Testis (tissue), 3 donors: Measurements from ENCODE around the gene KCNAB3. TPM values are rescaled to one million over a fixed set of nuclear protein-coding genes. Genes with fewer than 3 reads are reported as not detected.

ENCODE experiments used
- DNase-seq: peaks from one replicate; pipeline ENCODE4 v3.0.0-alpha.2; 2019
- H3K27ac ChIP-seq, 2 donors: fragments of 200-600 bp; sonication (generic); one replicate each; pipeline ENCODE4 v1.5.1; 2019
- H3K27me3 ChIP-seq: fragments of 200-600 bp; sonication (generic); one replicate; pipeline ENCODE4 v1.5.1; 2019
- H3K36me3 ChIP-seq: fragments of 200-600 bp; sonication (generic); one replicate; pipeline ENCODE4 v1.5.1; 2017; ENCODE audit warnings: low read depth; ENCODE audit errors: missing control alignments
- H3K4me1 ChIP-seq: fragments of 200-600 bp; sonication (generic); one replicate; pipeline ENCODE4 v1.5.1; 2019
- H3K4me3 ChIP-seq, 2 donors: fragments of 200-600 bp; sonication (generic); one replicate each; pipeline ENCODE4 v1.5.1; 2017 to 2019
- H3K9me3 ChIP-seq: fragments of 200-600 bp; sonication (generic); one replicate; pipeline ENCODE4 v1.5.1; 2017
- CTCF ChIP-seq, 3 experiments: fragments of 450-650 bp in 2 of 3; fragments of 200-600 bp in 1 of 3; sonication (generic) in 1 of 3; IDR thresholded peaks; one replicate each; pipeline ENCODE4 v1.5.1; 2016 to 2019; ENCODE audit warnings: antibody characterized with exemption in 3 of 3, mild to moderate bottlenecking in 2 of 3, moderate library complexity in 1 of 3
- POLR2A ChIP-seq: fragments of 450-650 bp; IDR thresholded peaks from one replicate; pipeline ENCODE4 v1.6.1; 2017; ENCODE audit warnings: antibody characterized with exemption, mild to moderate bottlenecking, moderate library complexity
- WGBS, 2 donors: methylation state at CpG; one replicate each; pipeline ENCODE4 v1.1.5; 2018; 5-methylcytosine and 5-hydroxymethylcytosine counted together
- intact Hi-C: fragments of 100-400 bp; cut with DNase I; formaldehyde crosslinking; loops from one replicate; pipeline ENCODE4 v1.15.1; 2023; ENCODE audit warnings: low total_unique reads
- polyA plus RNA-seq: library from polyadenylated mRNA; stranded (reverse); fragments of 350-450 nt; fragmentation: Illumina TruSeq; extraction: RNeasy Lipid Tissue Mini Kit (QIAGEN cat#74804); gene quantifications from one replicate; pipeline ENCODE4 v1.2.3, GENCODE V29; 2014; ENCODE audit warnings: low read depth, low replicate concordance; ENCODE audit not compliant: insufficient read depth
- total RNA-seq, 2 donors: library from RNA; depleted of rRNA; stranded (reverse); fragments of >200 nt; gene quantifications; one replicate each; pipeline ENCODE4 v1.2.3, GENCODE V29; 2016

Gene KCNAB3
- total and polyA plus RNA-seq, 3 donors from 2014 or later, result 3.3 to 5.2 (median 4.3) TPM

- TF ChIP-seq POLR2A (no peak), CTCF (IDR thresholded peaks at IDR 0.05) (no peak)
- H3K4me1 ChIP-seq, result peaks cover 6% of the 10 kb centered on the region
- no peaks in the 10 kb centered on the region for H3K9me3 ChIP-seq
- intact Hi-C loops, result loop anchor here (5.0 kb wide), 1 partner anchor 82 kb away; no protein-coding TSS in a partner anchor
- no peak overlapping the region for H3K27ac ChIP-seq
- no peaks in the 10 kb centered on the region for H3K27me3 ChIP-seq
- H3K4me3 ChIP-seq, result no peak overlapping the region
- DNase-seq, result no peak
- H3K36me3 ChIP-seq, result no peaks in the 10 kb centered on the region
- WGBS, 2 donors, result 94 to 96% methylated on average over 13 of the region's 13 CpGs
Measured at GRCh38 chr17:7910711-7911110, 18.9 kb downstream of the KCNAB3 start.

- H3K4me3 ChIP-seq, result no peak overlapping the region
- no peaks in the 10 kb centered on the region for H3K27me3 ChIP-seq
- TF ChIP-seq POLR2A (no peak), CTCF (IDR thresholded peaks at IDR 0.05) (no peak)
- WGBS, 2 donors, result 94 to 95% methylated on average over 15 of the region's 15 CpGs
- intact Hi-C loops, result loop anchor here (5.0 kb wide), 1 partner anchor 82 kb away; no protein-coding TSS in a partner anchor
- no peaks in the 10 kb centered on the region for H3K36me3 ChIP-seq
- peaks cover 6% of the 10 kb centered on the region for H3K4me1 ChIP-seq
- DNase-seq, result no peak
- no peak overlapping the region for H3K27ac ChIP-seq
- no peaks in the 10 kb centered on the region for H3K9me3 ChIP-seq
Measured at GRCh38 chr17:7910281-7910680, 19.4 kb downstream of the KCNAB3 start.

- intact Hi-C loops, result no loop called here
- no peaks in the 10 kb centered on the region for H3K9me3 ChIP-seq
- 78 to 94% methylated on average over 5 to 29 of the region's 29 CpGs for WGBS, 2 donors
- H3K36me3 ChIP-seq, result no peaks in the 10 kb centered on the region
- no peaks in the 10 kb centered on the region for H3K4me1 ChIP-seq
- no peak overlapping the region for H3K27ac ChIP-seq
- no peak for DNase-seq
- no peaks in the 10 kb centered on the region for H3K27me3 ChIP-seq
- TF ChIP-seq POLR2A, result no peak
- TF ChIP-seq CTCF (IDR thresholded peaks at IDR 0.05), result no peak
- H3K4me3 ChIP-seq, result no peak overlapping the region
Measured at GRCh38 chr17:7909089-7909488, 20.6 kb downstream of the KCNAB3 start.

- no peaks in the 10 kb centered on the region for H3K4me1 ChIP-seq
- TF ChIP-seq CTCF (IDR thresholded peaks at IDR 0.05) (no peak), POLR2A (no peak)
- H3K9me3 ChIP-seq, result no peaks in the 10 kb centered on the region
- DNase-seq, result no peak
- H3K27me3 ChIP-seq, result no peaks in the 10 kb centered on the region
- intact Hi-C loops, result no loop called here
- 82 to 87% methylated on average over 22 of the region's 22 CpGs for WGBS, 2 donors
- no peak overlapping the region for H3K27ac ChIP-seq
- no peaks in the 10 kb centered on the region for H3K36me3 ChIP-seq
- H3K4me3 ChIP-seq, result no peak overlapping the region
Measured at GRCh38 chr17:7903154-7904103, 26.2 kb downstream of the KCNAB3 start.
